HG03064 (cell line): Measurements from ENCODE around the gene PDCD2L.
"Not testable (repeated sequence)": the region's sequence is repeated elsewhere in the genome, so short reads cannot be mapped to it uniquely, and the experiment has no call there.

Source experiments
- ATAC-seq: cut with Tn5 transposase; IDR thresholded peaks from one replicate; pipeline ENCODE4 v1.9.1; 2021; ENCODE audit warnings: low read depth; ENCODE audit not compliant: unreplicated experiment

The PDCD2L gene

DNA sequence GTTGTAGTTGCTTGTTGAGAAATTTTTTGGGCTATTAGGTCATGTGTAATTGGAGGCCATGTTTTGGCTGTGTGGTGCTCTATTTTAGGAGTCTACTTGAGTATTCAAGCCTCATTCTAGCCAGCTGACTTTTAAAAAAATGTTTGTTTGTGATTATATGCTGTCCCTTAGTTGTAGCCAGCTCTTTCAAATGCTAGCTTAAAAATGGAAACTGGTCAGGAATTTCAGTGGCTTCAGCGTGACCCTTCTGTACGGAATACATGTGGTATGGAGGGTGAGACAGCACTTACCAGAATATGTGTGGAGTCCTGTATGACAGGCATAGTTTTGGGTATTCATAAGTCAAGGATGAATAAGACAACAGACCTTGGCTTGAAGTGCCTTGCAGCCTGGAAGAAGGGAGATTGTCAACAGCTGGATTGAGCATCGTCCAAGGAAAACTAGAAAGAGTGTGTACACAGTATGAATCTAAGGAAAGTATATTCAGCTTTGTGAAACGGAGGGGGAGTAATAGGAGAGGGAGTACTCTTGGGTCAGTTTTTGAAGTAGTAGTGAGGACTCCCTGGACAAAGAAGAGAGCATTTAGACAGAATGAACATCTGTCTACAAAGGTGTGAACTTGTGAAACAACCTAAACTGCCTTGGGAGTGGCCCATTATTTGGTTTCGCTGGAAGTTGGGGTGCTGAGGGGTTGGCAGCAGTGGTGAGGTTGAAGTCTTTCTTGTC lies 57.3 kb downstream of the PDCD2L start:
- ATAC-seq = no peak

DNA sequence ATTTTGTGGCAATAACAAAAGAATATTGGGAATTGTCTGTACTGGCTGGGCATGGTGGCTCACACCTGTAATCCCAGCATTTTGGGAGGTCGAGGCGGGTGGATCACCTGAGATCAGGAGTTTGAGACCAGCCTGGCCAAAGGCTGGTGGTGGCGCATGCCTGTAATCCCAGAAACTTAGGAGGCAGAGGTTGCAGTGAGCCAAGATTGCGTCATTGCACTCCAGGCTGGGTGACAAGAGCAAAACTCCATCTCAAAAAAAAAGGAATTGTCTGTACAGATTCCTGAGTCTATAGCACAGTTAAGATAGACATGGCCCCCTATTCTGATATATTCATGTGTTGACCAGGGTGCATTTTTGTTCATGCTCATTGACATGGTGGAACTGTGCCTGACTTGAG lies 60.6 kb downstream of the PDCD2L start:
- ATAC-seq = not testable (repeated sequence)

DNA sequence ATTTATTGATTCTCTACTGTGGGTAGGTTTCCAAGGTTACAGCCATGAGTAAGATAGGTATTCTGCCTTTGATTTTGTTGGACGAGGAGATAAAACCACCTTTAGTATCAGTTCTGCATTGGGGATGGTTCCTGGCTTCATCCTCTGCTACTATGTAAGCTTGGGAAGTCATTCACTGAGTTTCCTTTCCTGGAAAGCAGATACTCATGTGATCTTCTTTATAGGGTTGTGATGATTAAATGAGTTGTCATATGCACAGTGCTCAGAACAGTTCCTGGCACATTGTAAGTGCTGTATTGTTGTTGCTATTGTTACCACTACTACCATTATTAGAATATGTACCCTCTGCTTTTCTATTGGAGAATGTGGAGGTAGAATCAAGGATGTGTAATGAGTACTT lies 64.2 kb downstream of the PDCD2L start:
- ATAC-seq = no peak

DNA sequence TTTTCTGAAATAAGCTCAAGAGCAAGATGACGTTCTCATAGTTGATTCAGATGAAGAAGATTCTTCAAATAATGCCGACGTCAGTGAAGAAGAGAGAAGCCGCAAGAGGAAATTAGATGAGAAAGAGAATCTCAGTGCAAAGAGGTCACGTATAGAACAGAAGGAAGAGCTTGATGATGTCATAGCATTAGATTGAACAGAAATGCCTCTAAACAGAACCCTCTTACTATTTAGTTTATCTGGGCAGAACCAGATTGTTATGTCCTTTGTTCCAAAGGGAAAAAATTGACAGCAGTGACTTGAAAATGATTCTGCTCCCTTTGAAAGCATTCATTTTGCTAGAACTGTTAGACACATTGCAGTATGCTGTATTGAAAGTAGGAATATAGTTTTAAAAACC lies 64.8 kb downstream of the PDCD2L start:
- ATAC-seq = not testable (repeated sequence)

DNA sequence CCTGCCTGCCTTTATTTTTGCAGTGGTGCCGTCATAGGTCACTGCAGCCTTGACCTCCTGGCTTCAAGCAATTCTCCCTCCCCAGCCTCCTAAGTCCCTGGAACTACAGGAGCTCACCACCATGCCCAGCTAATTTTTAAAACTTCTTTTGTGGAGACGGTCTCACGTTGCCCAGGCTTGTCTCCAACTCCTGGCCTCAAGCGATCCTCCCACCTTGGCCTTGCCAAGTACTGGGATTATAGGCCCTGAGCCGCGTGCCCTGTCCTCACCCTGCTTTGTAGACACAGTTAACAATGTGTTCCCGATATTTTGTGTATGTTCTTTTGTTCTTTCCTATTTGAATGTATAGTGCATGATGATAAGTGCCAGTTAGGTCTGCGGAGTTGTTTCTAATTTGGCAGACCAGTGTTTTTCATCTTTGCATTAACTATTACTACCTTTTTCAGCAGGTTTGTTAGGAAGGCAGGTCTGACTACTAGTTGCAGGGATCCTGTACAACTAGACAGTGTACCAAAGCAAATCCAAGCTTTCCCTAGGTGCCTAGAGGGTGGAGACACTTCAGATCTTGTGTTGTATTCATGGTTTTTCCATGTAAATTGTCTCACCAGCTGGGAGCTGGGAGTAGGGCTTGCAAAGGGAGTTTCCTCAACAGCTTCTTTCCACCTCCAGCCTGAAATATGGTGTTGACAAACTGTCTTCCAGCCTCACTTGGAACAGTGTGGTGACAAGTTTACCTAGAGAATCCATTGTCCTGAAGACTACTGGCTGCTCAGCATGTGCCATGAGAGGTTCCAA lies 67.9 kb downstream of the PDCD2L start:
- ATAC-seq = no peak

DNA sequence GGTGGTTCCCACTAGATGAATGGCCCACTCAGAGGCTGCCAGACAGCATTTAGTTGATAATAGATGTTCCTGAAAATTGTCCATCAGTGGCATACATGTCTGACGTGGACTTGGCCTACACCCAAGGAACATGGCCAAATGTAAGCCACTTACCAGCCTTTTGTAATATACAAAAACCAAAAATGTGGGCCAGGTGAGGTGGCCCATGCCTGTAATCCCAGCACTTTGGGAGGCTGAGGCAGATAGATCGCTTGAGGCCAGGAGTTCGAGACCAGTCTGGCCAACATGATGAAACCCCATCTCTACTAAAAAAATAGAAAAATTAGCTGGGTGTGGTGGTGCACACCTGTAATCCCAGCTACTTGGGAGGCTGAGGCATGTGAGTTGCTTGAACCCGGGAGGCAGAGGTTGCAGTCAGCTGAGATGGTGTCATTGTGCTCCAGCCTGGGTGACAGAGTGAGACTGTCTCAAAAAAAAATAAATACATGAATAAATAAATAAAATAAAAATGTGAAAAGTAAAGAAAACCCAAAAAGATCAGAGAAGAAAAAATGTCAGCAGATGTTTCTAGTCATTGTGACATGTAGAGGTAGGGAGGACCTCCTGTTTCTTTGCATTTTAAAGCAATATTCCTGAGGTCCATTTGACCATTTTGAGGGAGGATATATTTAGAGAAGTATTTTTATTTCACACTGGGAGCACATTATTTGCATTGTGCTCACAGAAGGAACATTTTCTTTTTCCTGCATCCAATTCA lies 70.2 kb downstream of the PDCD2L start:
- no peak for ATAC-seq

DNA sequence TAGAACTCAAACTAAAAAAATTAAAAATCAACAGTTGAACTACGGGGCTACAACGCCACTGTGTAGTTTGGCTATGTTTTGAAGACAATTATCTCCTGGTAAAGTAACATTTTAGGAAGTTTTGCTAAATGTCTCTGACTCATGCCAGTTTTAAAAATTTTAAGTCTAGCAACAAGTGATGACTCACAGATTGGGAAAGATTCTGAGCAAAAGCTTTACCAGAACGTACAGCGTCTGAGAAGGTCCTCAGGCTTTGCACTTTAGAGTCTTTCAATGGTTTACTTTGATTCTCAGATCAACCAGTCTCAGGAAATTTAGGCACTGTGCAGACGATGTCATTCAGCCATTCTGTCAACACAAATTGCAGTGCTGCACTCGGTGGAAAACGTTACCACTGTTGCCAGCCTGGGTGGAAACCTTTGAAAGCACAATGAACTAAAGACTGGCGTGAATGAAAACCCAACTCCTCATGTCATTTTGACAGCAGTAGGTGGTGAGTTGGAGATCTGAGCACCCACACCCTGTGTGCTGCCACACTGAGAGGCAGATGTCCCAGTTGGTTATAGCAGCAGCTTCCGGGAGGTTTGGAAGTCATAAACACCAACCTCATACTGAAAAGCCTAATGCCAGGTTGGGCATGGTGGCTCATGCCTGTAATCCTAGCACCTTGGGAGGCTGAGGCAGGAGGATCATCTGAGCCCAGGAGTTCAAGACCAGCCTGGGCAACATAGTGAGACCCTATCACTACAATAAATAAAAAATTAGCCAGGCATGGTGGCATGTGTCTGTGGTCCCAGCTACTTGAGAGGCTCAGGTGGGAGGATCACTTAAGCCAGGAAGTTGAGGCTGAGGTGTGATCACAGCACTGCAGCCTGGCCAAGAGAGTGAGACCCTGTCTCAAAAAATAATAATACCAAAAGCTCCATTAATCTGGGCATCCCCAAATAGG lies 71.1 kb downstream of the PDCD2L start:
- ATAC-seq = no peak
